NT2/D1 (cell line): Measurements from ENCODE around the gene LTBP1.

ENCODE experiments used
- SUZ12 ChIP-seq: IDR thresholded peaks from 2 replicates; pipeline ENCODE4 v1.6.1; 2011; ENCODE audit not compliant: insufficient read length, insufficient read depth; ENCODE audit errors: extremely low read depth
- YY1 ChIP-seq: IDR thresholded peaks from 2 replicates; pipeline ENCODE4 v1.6.1; 2011; ENCODE audit not compliant: insufficient read length, insufficient read depth

DNA sequence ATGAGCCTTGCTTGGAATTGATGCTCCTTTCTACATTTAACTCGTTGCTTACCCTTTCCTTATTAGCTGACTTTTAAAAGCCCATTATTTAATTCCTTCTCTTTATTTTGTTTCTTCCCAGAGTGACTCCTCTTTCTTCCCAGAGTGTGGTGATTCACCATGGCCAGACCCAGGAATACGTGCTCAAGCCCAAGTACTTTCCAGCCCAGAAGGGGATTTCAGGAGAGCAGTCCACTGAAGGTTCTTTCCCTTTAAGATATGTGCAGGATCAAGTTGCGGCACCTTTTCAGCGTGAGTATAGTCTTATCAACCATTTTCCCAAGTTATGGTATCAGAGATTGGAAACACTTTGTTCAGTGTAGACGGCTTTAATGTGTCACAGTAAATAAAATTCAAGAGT, 163.7 kb downstream of the LTBP1 start:
- TF ChIP-seq YY1 (no peak), SUZ12 (no peak)
